MM.1S (cell line): ENCODE measurements around the gene TRMT44.

Source experiments
- DNase-seq: peaks from one replicate; pipeline ENCODE4 v3.0.0-alpha.2; 2015
- H2AFZ ChIP-seq: fragments of 300-600 bp; sonication (generic); 2 replicates; pipeline ENCODE4 v1.6.0; 2016; ENCODE audit warnings: antibody characterized with exemption, low read length
- H3F3A ChIP-seq: fragments of 300-600 bp; sonication (generic); 2 replicates; pipeline ENCODE4 v1.6.1; 2016; ENCODE audit warnings: mild to moderate bottlenecking, antibody characterized with exemption, low read length, moderate library complexity, mixed read lengths; ENCODE audit not compliant: insufficient read depth
- H3K27ac ChIP-seq: fragments of 300-600 bp; sonication (generic); 2 replicates; pipeline ENCODE4 v1.5.1; 2016; ENCODE audit warnings: mild to moderate bottlenecking, low read length
- H3K27me3 ChIP-seq: fragments of 300-600 bp; sonication (generic); replicated peaks from 2 replicates; pipeline ENCODE4 v1.6.0; 2016; ENCODE audit warnings: low read length; ENCODE audit not compliant: insufficient read depth
- H3K36me3 ChIP-seq: fragments of 300-600 bp; sonication (generic); replicated peaks from 2 replicates; pipeline ENCODE4 v1.6.1; 2016; ENCODE audit warnings: mild to moderate bottlenecking, low read length, mixed read lengths; ENCODE audit not compliant: insufficient read depth
- H3K4me1 ChIP-seq: fragments of 300-600 bp; sonication (generic); 2 replicates; pipeline ENCODE4 v1.6.1; 2016; ENCODE audit warnings: low read length, mixed read lengths
- H3K4me2 ChIP-seq: fragments of 300-600 bp; sonication (generic); 2 replicates; pipeline ENCODE4 v1.6.0; 2016; ENCODE audit warnings: low read depth, low read length
- H3K4me3 ChIP-seq: fragments of 300-600 bp; sonication (generic); 2 replicates; pipeline ENCODE4 v1.5.1; 2016; ENCODE audit warnings: low read length, mixed read lengths
- H3K79me2 ChIP-seq: fragments of 300-600 bp; sonication (generic); 2 replicates; pipeline ENCODE4 v1.6.1; 2016; ENCODE audit warnings: mixed run types, low read length, mixed read lengths
- H3K9ac ChIP-seq: fragments of 300-600 bp; sonication (generic); 2 replicates; pipeline ENCODE4 v1.6.1; 2016; ENCODE audit warnings: low read length, mixed read lengths
- H3K9me2 ChIP-seq: fragments of 300-600 bp; sonication (generic); replicated peaks from 2 replicates; pipeline ENCODE4 v1.6.1; 2016; ENCODE audit warnings: mild to moderate bottlenecking, low read length, mixed read lengths; ENCODE audit not compliant: insufficient read depth
- H3K9me3 ChIP-seq: fragments of 300-600 bp; sonication (generic); replicated peaks from 2 replicates; pipeline ENCODE4 v1.6.1; 2016; ENCODE audit warnings: mild to moderate bottlenecking, low read length, mixed read lengths; ENCODE audit not compliant: insufficient read depth
- H4K20me1 ChIP-seq: fragments of 300-600 bp; sonication (generic); 2 replicates; pipeline ENCODE4 v1.6.1; 2016; ENCODE audit warnings: mild to moderate bottlenecking, low read length, moderate library complexity, mixed read lengths; ENCODE audit not compliant: insufficient read depth
- CTCF ChIP-seq: fragments of 300-600 bp; sonication (generic); IDR thresholded peaks from 2 replicates; pipeline ENCODE4 v1.5.1; 2016; ENCODE audit warnings: antibody characterized with exemption, low read length, mixed read lengths
- EZH2 ChIP-seq: fragments of 300-600 bp; sonication (generic); optimal IDR thresholded peaks from 2 replicates; pipeline ENCODE3; 2017; ENCODE audit warnings: low read depth, mild to moderate bottlenecking, antibody characterized with exemption, low read length, mixed read lengths
- EZH2phosphoT487 ChIP-seq: fragments of 300-600 bp; sonication (generic); IDR thresholded peaks from 2 replicates; pipeline ENCODE4 v1.6.1; 2018; ENCODE audit warnings: antibody characterized with exemption, low read length

Gene TRMT44

GRCh38 chr4:8410641-8411271 is 29.8 kb upstream of the TRMT44 start:
- no peak overlapping the region for H3K4me2 ChIP-seq
- no peak overlapping the region for H3K4me3 ChIP-seq

GRCh38 chr4:8411351-8412180 is 29.0 kb upstream of the TRMT44 start:
- Histone ChIP-seq H3K4me3 (no peak overlapping the region), H2AFZ (no peak overlapping the region), H3K9me2 (no peaks in the 10 kb centered on the region), H3K9me3 (no peaks in the 10 kb centered on the region), H3K27me3 (no peaks in the 10 kb centered on the region), H3K4me2 (no peak overlapping the region), H3K27ac (no peak overlapping the region), H3F3A (no peaks in the 10 kb centered on the region), H3K9ac (no peak overlapping the region), H3K4me1 (no peaks in the 10 kb centered on the region), H3K36me3 (no peaks in the 10 kb centered on the region), H3K79me2 (no peaks in the 10 kb centered on the region), H4K20me1 (no peaks in the 10 kb centered on the region)
- TF ChIP-seq CTCF (no peak), EZH2phosphoT487 (no peak), EZH2 (no peak)
- no peak for DNase-seq

More at GRCh38 chr4:8410641-8411271, 29.8 kb upstream of the TRMT44 start:
- no peaks in the 10 kb centered on the region for H4K20me1 ChIP-seq
- H2AFZ ChIP-seq: no peak overlapping the region
- no peaks in the 10 kb centered on the region for H3F3A ChIP-seq
- DNase-seq: no peak
- no peak overlapping the region for H3K9ac ChIP-seq
- no peaks in the 10 kb centered on the region for H3K9me2 ChIP-seq
- H3K27ac ChIP-seq: no peak overlapping the region
- H3K4me1 ChIP-seq: no peaks in the 10 kb centered on the region
- TF ChIP-seq EZH2: no peak
- no peak for TF ChIP-seq EZH2phosphoT487
- TF ChIP-seq CTCF: no peak
- no peaks in the 10 kb centered on the region for H3K9me3 ChIP-seq
- H3K79me2 ChIP-seq: no peaks in the 10 kb centered on the region
- H3K36me3 ChIP-seq: no peaks in the 10 kb centered on the region
- H3K27me3 ChIP-seq: no peaks in the 10 kb centered on the region

GRCh38 chr4:8412288-8412687 is 28.3 kb upstream of the TRMT44 start:
- Histone ChIP-seq H3K27ac (no peak overlapping the region), H2AFZ (no peak overlapping the region), H3K4me2 (no peak overlapping the region), H4K20me1 (no peaks in the 10 kb centered on the region), H3K9ac (no peak overlapping the region), H3K4me1 (no peaks in the 10 kb centered on the region), H3K4me3 (no peak overlapping the region), H3K36me3 (no peaks in the 10 kb centered on the region), H3K79me2 (no peaks in the 10 kb centered on the region), H3F3A (no peaks in the 10 kb centered on the region), H3K9me3 (no peaks in the 10 kb centered on the region), H3K27me3 (no peaks in the 10 kb centered on the region), H3K9me2 (no peaks in the 10 kb centered on the region)
- TF ChIP-seq CTCF (no peak), EZH2 (no peak), EZH2phosphoT487 (no peak)
- no peak for DNase-seq
